HepG2 (cell line): ENCODE data around the gene RPS28. TPM values are rescaled to one million over a fixed set of nuclear protein-coding genes. Genes with fewer than 3 reads are reported as not detected.
"Not testable (repeated sequence)": the region's sequence is repeated elsewhere in the genome, so short reads cannot be mapped to it uniquely, and the experiment has no call there.

ENCODE experiments used
- ATAC-seq: fragments of 200-7000 bp; cut with Tn5 transposase; 3 replicates; pipeline ENCODE4 v1.9.1; 2020; ENCODE audit warnings: mild to moderate bottlenecking, moderate library complexity
- BruUV-seq: library from RNA; stranded (reverse); fragments of 400-500 nt; replicated peaks from 2 replicates; lab custom pipeline; 2021; lab: Mats Ljungman, UMichigan
- CTCF ChIA-PET: fragments of 300-600 bp; formaldehyde crosslinking; extraction: SDS; loops from one replicate; lab custom pipeline; 2021; ENCODE audit warnings: low total read pairs, inconsistent platforms, low intra/inter-chr PET ratio; lab: Yijun Ruan, JAX
- POLR2A ChIA-PET: fragments of 350-600 bp; sonication (Branson Sonifier 250); formaldehyde crosslinking; loops from one replicate; lab custom pipeline; 2020; ENCODE audit warnings: antibody characterized with exemption, inconsistent platforms; lab: Yijun Ruan, JAX
- DNase-seq: peaks from one replicate; pipeline ENCODE4 v3.0.0-alpha.2; 2015; ENCODE audit warnings: low spot score
- FAIRE-seq: peaks from 3 replicates; lab custom pipeline; 2011; peaks lifted over from hg19 to GRCh38; lab: Jason Lieb, UNC
- H2AFZ ChIP-seq: one replicate; pipeline ENCODE4 v1.6.1; 2011; ENCODE audit warnings: low read length, inconsistent platforms
- H3K27ac ChIP-seq: fragments of 300-600 bp; 3 replicates; pipeline ENCODE4 v1.8.0; 2011; ENCODE audit warnings: mixed run types, mild to moderate bottlenecking, mixed read lengths, low read length, inconsistent platforms; ENCODE audit not compliant: insufficient read depth; ENCODE audit errors: extremely low read length
- H3K27me3 ChIP-seq, 2 experiments: fragments of 200-600 bp in 1 of 2; 2 replicates in 1 of 2; 3 replicates in 1 of 2; pipeline versions ENCODE4 v1.6.0 to v1.8.0; 2011; ENCODE audit warnings: low read length in 2 of 2, mild to moderate bottlenecking in 2 of 2, moderate library complexity in 2 of 2, inconsistent platforms in 1 of 2; ENCODE audit not compliant: insufficient read depth in 2 of 2, control insufficient read depth in 1 of 2
- H3K36me3 ChIP-seq, 2 experiments: fragments of 200-600 bp in 1 of 2; replicated peaks in 1 of 2; 2 replicates in 1 of 2; 3 replicates in 1 of 2; pipeline versions ENCODE4 v1.5.1 to v1.8.0; 2011; ENCODE audit warnings: low read length in 2 of 2, inconsistent platforms in 1 of 2; ENCODE audit not compliant: insufficient read depth in 2 of 2, control insufficient read depth in 1 of 2
- H3K4me1 ChIP-seq: 2 replicates; pipeline ENCODE4 v1.5.1; 2012; ENCODE audit warnings: low read length, inconsistent platforms; ENCODE audit not compliant: insufficient read depth
- H3K4me2 ChIP-seq: 2 replicates; pipeline ENCODE4 v1.6.0; 2011; ENCODE audit warnings: low read depth, low read length, inconsistent platforms
- H3K4me3 ChIP-seq, 3 experiments: fragments of 200-600 bp in 1 of 3; sonication (generic), shearing (Covaris generic) in 1 of 3; replicated peaks in 1 of 3; 2 replicates each; pipeline ENCODE4 v1.5.1; 2011 to 2016; ENCODE audit warnings: low read length in 3 of 3, inconsistent platforms in 2 of 3, low read depth in 2 of 3, mild to moderate bottlenecking in 2 of 3, control low read depth in 1 of 3, mixed read lengths in 1 of 3; ENCODE audit not compliant: insufficient read depth in 1 of 3
- H3K79me2 ChIP-seq: one replicate; pipeline ENCODE4 v1.6.1; 2011; ENCODE audit warnings: low read length, inconsistent platforms; ENCODE audit not compliant: insufficient read depth
- H3K9ac ChIP-seq: 2 replicates; pipeline ENCODE4 v1.6.0; 2011; ENCODE audit warnings: mild to moderate bottlenecking, low read depth, low read length, inconsistent platforms; ENCODE audit not compliant: insufficient read depth
- H3K9me3 ChIP-seq: 2 replicates; pipeline ENCODE4 v1.5.1; 2012; ENCODE audit warnings: mild to moderate bottlenecking, low read length
- H4K20me1 ChIP-seq: 2 replicates; pipeline ENCODE4 v1.6.0; 2011; ENCODE audit warnings: inconsistent platforms, mild to moderate bottlenecking, low read length, moderate library complexity; ENCODE audit not compliant: insufficient read depth
- AGO2 ChIP-seq: fragments of 200-400 bp; formaldehyde crosslinking; optimal IDR thresholded peaks from 2 replicates; pipeline ENCODE3; 2017; ENCODE audit warnings: mild to moderate bottlenecking, low read depth, low read length, moderate library complexity
- CBX5 ChIP-seq: sonication (generic); formaldehyde crosslinking; IDR thresholded peaks from 2 replicates; pipeline ENCODE4 v1.4.0; 2020; ENCODE audit warnings: missing genetic modification reagents, borderline replicate concordance
- WGBS: methylation state at CpG from one replicate; pipeline ENCODE4 v1.1.6; 2017; ENCODE audit warnings: low lambda C conversion rate; 5-methylcytosine and 5-hydroxymethylcytosine counted together
- in situ Hi-C: cut with HindIII; loops from 2 replicates; pipeline ENCODE4 v1.10.0; 2017; ENCODE audit warnings: low pct_unique_long_range_greater_than_20kb; ENCODE audit not compliant: extremely low pct_ligation_motif_present
- intact Hi-C: fragments of 100-400 bp; cut with micrococcal nuclease; formaldehyde crosslinking; loops from one replicate; pipeline ENCODE4 v1.10.0; 2022; ENCODE audit not compliant: unreplicated experiment
- polyA plus RNA-seq, 8 experiments: library from polyadenylated mRNA; depleted of rRNA in 3 of 8; stranded (reverse) in 7 of 8; unstranded in 1 of 8; fragments of >200 nt; fragmentation: Illumina TruSeq in 4 of 8; extraction: Trizol in 4 of 8; gene quantifications; 2 replicates each; pipeline versions ENCODE4 v1.2.1 to v1.2.3, GENCODE V29; 2011 to 2016; ENCODE audit warnings: low read depth in 4 of 8, missing spikeins in 1 of 8, mixed read lengths in 1 of 8; ENCODE audit not compliant: insufficient read depth in 1 of 8
- total RNA-seq, 5 experiments: library from RNA; depleted of rRNA; stranded (reverse); fragments of >200 nt; fragmentation: Illumina TruSeq; extraction: Trizol; gene quantifications; 2 replicates each; pipeline ENCODE4 v1.2.3, GENCODE V29; 2016; ENCODE audit warnings: low read depth in 1 of 5

Gene RPS28
- total and polyA plus RNA-seq, 2 of the 13 experiments (the other 11 are each of a cell fraction or from before 2014, with no cell fraction given) = 281 to 545 TPM

DNA sequence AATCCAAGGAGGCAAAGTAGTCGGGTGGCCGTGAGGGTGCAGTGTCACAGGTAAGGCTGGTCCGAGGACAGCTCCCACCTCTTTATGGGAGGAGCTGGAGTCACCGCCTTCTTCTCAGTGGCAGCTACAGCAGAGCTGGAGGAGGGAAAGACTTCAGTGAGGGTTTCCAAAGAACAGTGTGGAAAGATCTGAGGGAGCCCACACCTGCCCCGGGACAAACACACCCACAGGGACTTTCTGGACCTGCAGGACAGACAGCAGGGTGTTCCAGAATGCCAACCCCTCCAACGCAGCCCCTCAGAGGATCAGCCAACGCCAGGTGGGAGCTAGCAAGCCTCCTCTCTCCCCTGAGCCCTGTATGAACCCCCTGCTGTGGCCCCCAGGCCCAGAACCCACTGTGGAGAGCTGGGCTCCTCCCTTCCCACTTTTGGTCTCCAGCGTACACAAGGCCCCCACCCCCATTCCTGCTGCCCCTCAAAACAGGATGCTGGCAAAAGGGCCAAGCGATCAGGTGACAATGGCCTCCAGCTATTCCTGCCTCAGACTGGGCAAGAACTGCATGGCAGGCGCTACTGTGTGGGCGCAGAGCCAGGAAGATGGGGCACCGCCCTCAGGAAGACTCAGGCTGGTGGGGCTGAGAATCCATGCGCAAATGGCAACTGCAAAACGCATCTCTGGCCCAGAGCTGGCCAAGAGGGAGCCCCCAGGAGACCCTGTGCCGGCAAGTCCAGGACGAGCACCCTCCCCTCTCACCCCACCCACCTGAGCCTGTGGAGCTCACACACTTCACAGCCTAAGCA is 9.6 kb upstream of the RPS28 start:
- ATAC-seq (no peak), FAIRE-seq (no peak), DNase-seq (no peak)
- Histone ChIP-seq H3K4me1 (peaks cover 23% of the 10 kb centered on the region), H3K79me2 (peaks cover 12% of the 10 kb centered on the region), H3K27ac (no peak overlapping the region), H3K4me2 (no peak overlapping the region), H3K9ac (no peak overlapping the region), H3K9me3 (no peaks in the 10 kb centered on the region), H3K4me3 (no peak overlapping the region), H4K20me1 (no peaks in the 10 kb centered on the region), H3K36me3 (peaks cover 14 to 24% of the 10 kb centered on the region in 2 experiments; a peak in 4 of 5 replicates), H2AFZ (no peak overlapping the region), H3K27me3 (no peaks in the 10 kb centered on the region)
- ChIA-PET CTCF (no interaction called here), POLR2A (interaction anchor here (1.5 kb wide), 1 partner anchor 9 kb away, joined by 8 read pairs; the partner anchor contains the start of genes NDUFA7 and RPS28)
- intact Hi-C loops = no loop called here
- WGBS = 88% methylated on average over 12 of the region's 16 CpGs
- TF ChIP-seq AGO2 = peak; percentile 65
- no peak for TF ChIP-seq CBX5 (CRISPR knock-in tag)
- in situ Hi-C loops = no loop called here
- no TSS peak for BruUV-seq

DNA sequence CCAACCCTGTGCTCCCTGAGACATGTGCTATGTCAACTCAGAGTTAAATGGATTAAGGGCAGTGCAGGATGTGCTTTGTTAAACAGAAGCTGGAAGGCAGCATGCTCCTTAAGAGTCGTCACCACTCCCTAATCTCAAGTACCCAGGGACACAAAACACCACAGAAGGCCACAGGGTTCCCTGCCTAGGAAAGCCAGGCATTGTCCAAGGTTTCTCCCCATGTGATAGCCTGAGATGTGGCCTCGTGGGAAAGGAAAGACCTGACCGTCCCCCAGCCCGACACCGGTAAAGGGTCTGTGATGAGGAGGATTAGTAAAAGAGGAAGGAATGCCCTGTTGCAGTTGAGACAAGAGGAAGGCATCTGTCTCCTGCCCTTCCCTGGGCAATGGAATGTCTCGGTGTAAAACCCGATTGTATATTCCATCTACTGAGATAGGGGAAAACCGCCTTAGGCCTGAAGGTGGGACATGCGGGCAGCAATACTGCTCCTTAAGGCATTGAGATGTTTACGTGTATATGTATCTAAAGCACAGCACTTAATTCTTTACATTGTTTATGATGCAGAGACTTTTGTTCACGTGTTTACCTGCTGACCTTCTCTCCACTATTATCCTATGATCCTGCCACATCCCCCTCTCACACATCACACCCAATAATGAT is 6.2 kb upstream of the RPS28 start:
- in situ Hi-C loops, POLR2A ChIA-PET, H3K27ac ChIP-seq, BruUV-seq, DNase-seq, H2AFZ ChIP-seq, H3K9me3 ChIP-seq, intact Hi-C loops, H3K4me3 ChIP-seq, CTCF ChIA-PET, FAIRE-seq, H3K79me2 ChIP-seq, ATAC-seq, H3K4me2 ChIP-seq, H3K27me3 ChIP-seq, H3K9ac ChIP-seq, H4K20me1 ChIP-seq: not testable (repeated sequence)
- peaks cover 10 to 24% of the 10 kb centered on the region in 2 experiments; a peak in 4 of 5 replicates for H3K36me3 ChIP-seq
- over 99% methylated on average over 11 of the region's 11 CpGs for WGBS
- peaks cover 16% of the 10 kb centered on the region for H3K4me1 ChIP-seq
